DOHH2 (cell line): ENCODE measurements around the gene C2.

Source experiments
- EZH2phosphoT487 ChIP-seq: fragments of 200-600 bp; sonication (generic); IDR thresholded peaks from 2 replicates; pipeline ENCODE4 v1.6.1; 2017; ENCODE audit warnings: borderline replicate concordance, mild to moderate bottlenecking, antibody characterized with exemption, low read length, moderate library complexity, mixed read lengths
- TF ChIP-seq, protein P1 (sequence below): fragments of 200-600 bp; sonication (generic); IDR thresholded peaks from one replicate; pipeline ENCODE4 v1.5.1; 2014; ENCODE audit warnings: antibody characterized with exemption, mild to moderate bottlenecking, low read depth, low read length; ENCODE audit not compliant: poor library complexity, severe bottlenecking

GRCh38 chr6:31920811-31921210, 6.7 kb upstream of the C2 start:
- TF ChIP-seq, protein P1, sequence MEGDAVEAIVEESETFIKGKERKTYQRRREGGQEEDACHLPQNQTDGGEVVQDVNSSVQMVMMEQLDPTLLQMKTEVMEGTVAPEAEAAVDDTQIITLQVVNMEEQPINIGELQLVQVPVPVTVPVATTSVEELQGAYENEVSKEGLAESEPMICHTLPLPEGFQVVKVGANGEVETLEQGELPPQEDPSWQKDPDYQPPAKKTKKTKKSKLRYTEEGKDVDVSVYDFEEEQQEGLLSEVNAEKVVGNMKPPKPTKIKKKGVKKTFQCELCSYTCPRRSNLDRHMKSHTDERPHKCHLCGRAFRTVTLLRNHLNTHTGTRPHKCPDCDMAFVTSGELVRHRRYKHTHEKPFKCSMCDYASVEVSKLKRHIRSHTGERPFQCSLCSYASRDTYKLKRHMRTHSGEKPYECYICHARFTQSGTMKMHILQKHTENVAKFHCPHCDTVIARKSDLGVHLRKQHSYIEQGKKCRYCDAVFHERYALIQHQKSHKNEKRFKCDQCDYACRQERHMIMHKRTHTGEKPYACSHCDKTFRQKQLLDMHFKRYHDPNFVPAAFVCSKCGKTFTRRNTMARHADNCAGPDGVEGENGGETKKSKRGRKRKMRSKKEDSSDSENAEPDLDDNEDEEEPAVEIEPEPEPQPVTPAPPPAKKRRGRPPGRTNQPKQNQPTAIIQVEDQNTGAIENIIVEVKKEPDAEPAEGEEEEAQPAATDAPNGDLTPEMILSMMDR: no peak
- no peak for TF ChIP-seq EZH2phosphoT487
